Testis (tissue), 2 donors: ENCODE measurements around the gene DLG2.

Experiments used
- CTCF ChIP-seq, 3 experiments: fragments of 450-650 bp in 2 of 3; fragments of 200-600 bp in 1 of 3; sonication (generic) in 1 of 3; IDR thresholded peaks; one replicate each; pipeline ENCODE4 v1.5.1; 2016 to 2019; ENCODE audit warnings: antibody characterized with exemption in 3 of 3, mild to moderate bottlenecking in 2 of 3, moderate library complexity in 1 of 3
- POLR2A ChIP-seq: fragments of 450-650 bp; IDR thresholded peaks from one replicate; pipeline ENCODE4 v1.6.1; 2017; ENCODE audit warnings: antibody characterized with exemption, mild to moderate bottlenecking, moderate library complexity

DNA sequence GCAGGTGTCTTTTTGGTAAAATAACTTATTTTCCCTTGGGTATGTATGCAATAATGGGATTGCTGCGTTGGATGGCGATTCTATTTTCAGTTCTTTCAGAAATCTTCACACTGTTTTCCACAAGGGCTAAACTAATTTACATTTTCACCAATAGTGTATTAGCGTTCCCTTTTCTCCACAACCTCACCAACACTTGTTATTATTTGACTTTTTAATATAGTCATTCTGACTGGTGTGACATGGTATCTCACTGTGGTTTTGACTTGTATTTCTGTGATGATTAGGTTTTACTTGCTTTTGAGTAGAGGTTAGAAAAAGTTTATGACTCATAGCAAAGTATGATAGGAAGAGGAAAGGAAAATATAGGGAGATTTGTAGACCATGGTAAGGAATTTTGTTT, 92.3 kb downstream of the DLG2 start:
- TF ChIP-seq CTCF (IDR thresholded peaks at IDR 0.05): no peak
- no peak for TF ChIP-seq POLR2A
